ENCODE results near the gene FOXP1. TPM values are rescaled to one million over a fixed set of nuclear protein-coding genes. Genes with fewer than 3 reads are reported as not detected.

FOXP1 gene
- total and polyA plus RNA-seq, 9 of the 15 experiments (the other 6 are each of a cell fraction or from before 2014, with no cell fraction given), result 7.7 to 34.5 (median 13.7) TPM

DNA sequence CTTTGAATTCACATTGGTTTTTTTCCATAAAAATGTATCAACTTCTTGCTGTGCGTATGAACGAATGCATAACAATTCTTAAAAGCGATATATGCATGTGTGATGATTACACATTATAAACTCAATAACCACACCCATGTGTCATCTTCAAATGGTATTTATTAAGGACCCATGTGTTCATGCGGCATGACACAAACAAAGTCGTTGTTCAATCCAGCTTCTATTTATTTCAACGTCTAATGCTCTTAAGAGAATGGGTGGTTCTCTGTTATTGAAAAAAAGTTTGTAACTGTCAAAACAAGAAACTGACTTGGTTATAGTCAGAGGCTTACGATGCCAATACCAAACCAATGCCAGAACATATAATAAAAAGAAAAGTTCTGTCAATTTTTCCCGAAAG, 195.9 kb downstream of the FOXP1 start:
- H3K27ac ChIP-seq (ENCODE audit: extremely low read depth, low read depth, low read length), result no peak overlapping the region
- no TSS peak for BruUV-seq (replicated peaks)
- intact Hi-C loops (cut with micrococcal nuclease) (no loop called here), in situ Hi-C loops (cut with MboI) (no loop called here)
- no peaks in the 10 kb centered on the region for H3K9me3 ChIP-seq (replicated peaks; ENCODE audit: control insufficient read depth, insufficient read depth, low read depth, low read length)
- H2AFZ ChIP-seq (ENCODE audit: low read depth, low read length), result no peak overlapping the region
- ATAC-seq, result no peak
- H4K20me1 ChIP-seq (replicated peaks; ENCODE audit: control insufficient read depth, insufficient read depth, low read length), result no peaks in the 10 kb centered on the region
- no peak for FAIRE-seq
- no peak overlapping the region for H3K9ac ChIP-seq (ENCODE audit: insufficient read depth in 1 of 2, low read depth in 2 of 2, low read length in 2 of 2)
- H3K4me1 ChIP-seq (replicated peaks in 1 of 2; ENCODE audit: control insufficient read depth in 2 of 2, insufficient read depth in 2 of 2, low read length in 2 of 2), result peaks cover 0 to 25% of the 10 kb centered on the region in 2 experiments; a peak in 4 of 5 replicates
- H3K36me3 ChIP-seq (ENCODE audit: control insufficient read depth, insufficient read depth, low read length), result no peaks in the 10 kb centered on the region
- DNase-seq (ENCODE audit: extremely low read depth in 1 of 4, low spot score in 3 of 4), result no peak
- CTCF ChIA-PET (ENCODE audit: low intra/inter-chr PET ratio), result no interaction called here
- H3K79me2 ChIP-seq (ENCODE audit: control insufficient read depth, insufficient read depth, low read length), result no peaks in the 10 kb centered on the region; the same call in 2 of the 3 replicates
- H3K4me2 ChIP-seq (ENCODE audit: insufficient read depth, low read length), result no peak overlapping the region
- POLR2A ChIA-PET, result interaction anchor here (0.8 to 1.3 kb wide), 3 partner anchors 10 to 65 kb away, joined by 3 to 4 read pairs (median 3); no protein-coding TSS in a partner anchor
- H3K4me3 ChIP-seq, result no peak overlapping the region
- TF ChIP-seq PHB2 (IDR thresholded peaks at IDR 0.05; ENCODE audit: low read depth) (no peak), ZFX (CRISPR knock-in tag; IDR thresholded peaks at IDR 0.05) (no peak), PPARD (CRISPR knock-in tag; IDR thresholded peaks at IDR 0.05) (no peak), PHF20 (IDR thresholded peaks at IDR 0.05; ENCODE audit: partially characterized antibody) (no peak), ZNF780A (CRISPR knock-in tag; IDR thresholded peaks at IDR 0.05) (no peak), CC2D1A (IDR thresholded peaks at IDR 0.05) (no peak), ZNF785 (CRISPR knock-in tag; IDR thresholded peaks at IDR 0.05) (no peak), CBFA2T2 (conservative IDR thresholded peaks at IDR 0.05) (no peak), HDAC8 (tag; IDR thresholded peaks at IDR 0.05) (no peak), MAFK (IDR thresholded peaks at IDR 0.05; ENCODE audit: low read length) (no peak), RBM14 (IDR thresholded peaks at IDR 0.05; ENCODE audit: borderline replicate concordance, insufficient read depth, low read depth, low read length) (no peak), KDM5B (IDR thresholded peaks at IDR 0.05; ENCODE audit: insufficient replicate concordance, low read depth, low read length) (no peak), CHAMP1 (IDR thresholded peaks at IDR 0.05) (no peak), ZNF253 (CRISPR knock-in tag; conservative IDR thresholded peaks at IDR 0.05) (no peak), JUND (IDR thresholded peaks at IDR 0.05; ENCODE audit: borderline replicate concordance, low read depth, low read length) (no peak), JUND (tag; IDR thresholded peaks at IDR 0.05; ENCODE audit: borderline replicate concordance, low read depth, low read length) (no peak), ZNF124 (CRISPR knock-in tag; IDR thresholded peaks at IDR 0.05) (no peak), EP300 (IDR thresholded peaks at IDR 0.05; ENCODE audit: low read length) (no peak), MTA3 (IDR thresholded peaks at IDR 0.05; ENCODE audit: borderline replicate concordance) (no peak)
- TF ChIP-seq, protein P1, sequence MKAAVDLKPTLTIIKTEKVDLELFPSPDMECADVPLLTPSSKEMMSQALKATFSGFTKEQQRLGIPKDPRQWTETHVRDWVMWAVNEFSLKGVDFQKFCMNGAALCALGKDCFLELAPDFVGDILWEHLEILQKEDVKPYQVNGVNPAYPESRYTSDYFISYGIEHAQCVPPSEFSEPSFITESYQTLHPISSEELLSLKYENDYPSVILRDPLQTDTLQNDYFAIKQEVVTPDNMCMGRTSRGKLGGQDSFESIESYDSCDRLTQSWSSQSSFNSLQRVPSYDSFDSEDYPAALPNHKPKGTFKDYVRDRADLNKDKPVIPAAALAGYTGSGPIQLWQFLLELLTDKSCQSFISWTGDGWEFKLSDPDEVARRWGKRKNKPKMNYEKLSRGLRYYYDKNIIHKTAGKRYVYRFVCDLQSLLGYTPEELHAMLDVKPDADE (conservative IDR thresholded peaks at IDR 0.05; ENCODE audit: control insufficient read depth, low read depth, low read length), result no peak
- WGBS (ENCODE audit: insufficient coverage, low coverage, missing lambda C conversion rate), result 90% methylated on average over 8 of the region's 8 CpGs
- no peaks in the 10 kb centered on the region for H3K27me3 ChIP-seq (ENCODE audit: control insufficient read depth in 2 of 2, insufficient read depth in 2 of 2, low read length in 2 of 2)
- no peaks in the 10 kb centered on the region for H3K9me1 ChIP-seq (ENCODE audit: control insufficient read depth, insufficient read depth, low read length)
